ENCODE measurements around the gene DNM3. TPM values are rescaled to one million over a fixed set of nuclear protein-coding genes. Genes with fewer than 3 reads are reported as not detected.

The DNM3 gene
- total RNA-seq, 4 donors from 2014 or later = 2.7 to 4.5 (median 4.0) TPM

DNA sequence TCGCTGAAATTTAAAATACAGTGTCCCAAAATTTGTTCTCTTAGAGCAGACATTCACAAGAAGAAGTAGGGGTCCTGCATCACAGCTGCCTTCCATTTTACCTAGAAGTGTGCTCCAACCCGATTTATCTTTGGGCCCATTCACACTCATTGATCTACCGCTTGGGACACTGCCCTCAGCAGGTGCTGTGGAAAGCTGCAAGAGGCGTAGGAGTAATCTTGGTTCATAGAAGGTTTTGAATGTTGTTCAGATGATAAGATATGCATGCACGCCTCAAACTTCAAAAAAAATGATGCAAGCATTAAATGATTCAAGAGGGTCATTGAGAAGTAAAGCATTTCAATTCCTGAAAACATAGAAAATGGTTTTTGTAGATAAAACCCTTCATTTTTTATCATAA, 560.6 kb downstream of the DNM3 start:
- intact Hi-C loops (cut with DNase I; ENCODE audit: low total_unique reads) = no loop called here
- 82 to 83% methylated on average over 5 of the region's 5 CpGs for WGBS, 2 donors

DNA sequence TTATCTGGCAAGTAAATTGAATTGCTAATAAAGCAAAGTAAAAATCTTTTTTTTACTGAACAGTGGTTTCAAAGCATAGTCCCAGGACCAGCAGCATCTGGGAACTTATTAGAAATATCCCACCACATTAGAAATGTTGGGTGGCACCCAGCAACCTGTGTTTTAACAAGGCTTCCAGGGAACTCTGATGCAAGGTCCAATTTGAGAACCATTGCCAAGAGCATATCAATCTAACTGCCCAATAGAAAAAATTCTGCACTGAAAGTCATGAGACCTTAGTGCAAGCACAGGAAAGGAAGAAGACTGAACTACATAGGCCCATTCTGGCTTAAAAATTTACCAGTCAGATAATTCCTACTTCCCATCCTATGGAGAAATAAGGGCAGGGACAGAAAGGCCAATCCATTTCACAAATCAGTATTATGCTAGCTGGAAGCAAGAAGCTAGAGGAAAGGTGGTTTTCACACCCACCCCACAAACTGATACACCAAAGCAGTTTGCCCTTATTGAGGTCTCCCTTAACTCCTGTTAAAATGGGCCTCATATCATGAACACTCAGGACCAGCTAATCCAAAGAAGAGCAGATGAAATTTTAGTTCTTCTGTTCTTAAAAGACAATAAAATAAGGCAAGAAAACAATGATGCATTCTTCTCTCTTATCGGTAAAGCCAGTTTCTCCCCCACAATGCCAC, 561.7 kb downstream of the DNM3 start:
- intact Hi-C loops (cut with DNase I; ENCODE audit: low total_unique reads) = no loop called here
- no peak overlapping the region for H3K4me3 ChIP-seq (ENCODE audit: low read depth, poor library complexity, severe bottlenecking)
- no peak for TF ChIP-seq POLR2A (IDR thresholded peaks at IDR 0.05)
- TF ChIP-seq, protein P1, sequence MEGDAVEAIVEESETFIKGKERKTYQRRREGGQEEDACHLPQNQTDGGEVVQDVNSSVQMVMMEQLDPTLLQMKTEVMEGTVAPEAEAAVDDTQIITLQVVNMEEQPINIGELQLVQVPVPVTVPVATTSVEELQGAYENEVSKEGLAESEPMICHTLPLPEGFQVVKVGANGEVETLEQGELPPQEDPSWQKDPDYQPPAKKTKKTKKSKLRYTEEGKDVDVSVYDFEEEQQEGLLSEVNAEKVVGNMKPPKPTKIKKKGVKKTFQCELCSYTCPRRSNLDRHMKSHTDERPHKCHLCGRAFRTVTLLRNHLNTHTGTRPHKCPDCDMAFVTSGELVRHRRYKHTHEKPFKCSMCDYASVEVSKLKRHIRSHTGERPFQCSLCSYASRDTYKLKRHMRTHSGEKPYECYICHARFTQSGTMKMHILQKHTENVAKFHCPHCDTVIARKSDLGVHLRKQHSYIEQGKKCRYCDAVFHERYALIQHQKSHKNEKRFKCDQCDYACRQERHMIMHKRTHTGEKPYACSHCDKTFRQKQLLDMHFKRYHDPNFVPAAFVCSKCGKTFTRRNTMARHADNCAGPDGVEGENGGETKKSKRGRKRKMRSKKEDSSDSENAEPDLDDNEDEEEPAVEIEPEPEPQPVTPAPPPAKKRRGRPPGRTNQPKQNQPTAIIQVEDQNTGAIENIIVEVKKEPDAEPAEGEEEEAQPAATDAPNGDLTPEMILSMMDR (IDR thresholded peaks at IDR 0.05) = no peak
- DNase-seq (ENCODE audit: low spot score in 2 of 2) = no peak
- WGBS, 2 donors = 65 to 68% methylated on average over 1 of the region's 1 CpG

More for the DNA sequence above, 560.6 kb downstream of the DNM3 start:
- no peak overlapping the region for H3K4me3 ChIP-seq (ENCODE audit: low read depth, poor library complexity, severe bottlenecking)
- DNase-seq (ENCODE audit: low spot score in 2 of 2) = no peak
- TF ChIP-seq POLR2A (IDR thresholded peaks at IDR 0.05) = no peak
- TF ChIP-seq, protein P1 (IDR thresholded peaks at IDR 0.05) = no peak

DNA sequence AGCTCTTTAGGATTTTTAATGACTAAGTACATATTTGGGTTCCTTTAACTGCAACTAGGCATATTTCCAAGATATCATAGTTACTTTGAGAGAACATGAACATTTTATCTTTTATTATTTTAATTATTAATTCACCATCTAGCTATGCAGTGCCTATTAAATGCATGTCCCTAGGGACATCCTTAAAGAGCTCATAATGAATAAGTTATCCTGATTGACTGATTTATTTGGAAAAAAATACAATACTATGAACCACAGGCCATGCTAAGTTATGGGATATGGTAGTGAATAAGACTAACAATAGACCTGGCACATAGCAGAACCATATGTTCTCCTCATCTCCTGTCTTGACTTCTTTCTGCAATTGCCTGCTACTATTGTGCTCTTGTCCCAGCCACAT, 562.8 kb downstream of the DNM3 start:
- no peak for DNase-seq (ENCODE audit: low spot score in 2 of 2)
- TF ChIP-seq, protein P1 (IDR thresholded peaks at IDR 0.05) = no peak
- no peak for TF ChIP-seq POLR2A (IDR thresholded peaks at IDR 0.05)
- intact Hi-C loops (cut with DNase I; ENCODE audit: low total_unique reads) = no loop called here
- H3K4me3 ChIP-seq (ENCODE audit: low read depth, poor library complexity, severe bottlenecking) = no peak overlapping the region

DNA sequence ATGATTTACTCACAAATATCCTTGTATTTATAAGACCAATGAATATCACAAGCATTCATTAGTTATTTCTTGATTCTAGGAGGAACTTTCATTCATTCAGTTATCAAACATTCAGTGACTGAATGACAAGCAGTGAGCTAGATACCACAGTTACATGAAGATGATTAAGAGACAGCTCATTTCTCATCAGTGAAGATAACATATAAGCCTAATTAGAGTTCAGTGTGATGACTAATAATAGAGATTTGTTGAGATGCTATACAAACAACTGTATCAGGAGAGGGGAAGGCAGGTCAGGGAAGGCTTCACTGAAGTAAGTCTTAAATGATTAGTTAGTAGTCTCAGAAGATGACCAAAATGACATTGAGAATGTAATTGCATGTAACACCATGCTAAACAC, 564.6 kb downstream of the DNM3 start:
- intact Hi-C loops (cut with DNase I; ENCODE audit: low total_unique reads) = no loop called here
- no peak for DNase-seq (ENCODE audit: low spot score in 2 of 2)
- TF ChIP-seq, protein P1 (IDR thresholded peaks at IDR 0.05) = no peak
- TF ChIP-seq POLR2A (IDR thresholded peaks at IDR 0.05) = no peak
- H3K4me3 ChIP-seq (ENCODE audit: low read depth, poor library complexity, severe bottlenecking) = no peak overlapping the region

DNA sequence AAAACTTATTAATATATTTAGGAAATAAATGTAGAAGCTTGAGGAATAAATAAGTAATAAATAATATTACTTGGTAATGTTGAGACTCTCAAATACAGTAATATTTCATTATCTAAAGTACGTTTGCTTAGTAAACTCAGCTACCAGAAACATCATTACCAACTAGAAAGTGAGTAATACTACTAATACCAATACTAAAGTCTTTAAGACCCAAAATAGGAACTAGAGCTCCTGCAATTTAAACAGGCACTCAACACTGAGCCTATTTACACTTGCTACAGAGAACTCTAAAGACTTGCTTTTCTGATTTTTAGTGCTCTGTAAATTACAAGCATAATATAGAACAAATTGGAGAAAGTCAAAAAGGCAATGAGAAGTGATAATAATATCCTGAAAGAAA, 565.7 kb downstream of the DNM3 start:
- TF ChIP-seq POLR2A (IDR thresholded peaks at IDR 0.05) = no peak
- TF ChIP-seq, protein P1 (IDR thresholded peaks at IDR 0.05) = no peak
- intact Hi-C loops (cut with DNase I; ENCODE audit: low total_unique reads) = no loop called here
- no peak overlapping the region for H3K4me3 ChIP-seq (ENCODE audit: low read depth, poor library complexity, severe bottlenecking)
- WGBS, 2 donors = 91 to 95% methylated on average over 1 of the region's 1 CpG
- DNase-seq (ENCODE audit: low spot score in 2 of 2) = no peak

DNA sequence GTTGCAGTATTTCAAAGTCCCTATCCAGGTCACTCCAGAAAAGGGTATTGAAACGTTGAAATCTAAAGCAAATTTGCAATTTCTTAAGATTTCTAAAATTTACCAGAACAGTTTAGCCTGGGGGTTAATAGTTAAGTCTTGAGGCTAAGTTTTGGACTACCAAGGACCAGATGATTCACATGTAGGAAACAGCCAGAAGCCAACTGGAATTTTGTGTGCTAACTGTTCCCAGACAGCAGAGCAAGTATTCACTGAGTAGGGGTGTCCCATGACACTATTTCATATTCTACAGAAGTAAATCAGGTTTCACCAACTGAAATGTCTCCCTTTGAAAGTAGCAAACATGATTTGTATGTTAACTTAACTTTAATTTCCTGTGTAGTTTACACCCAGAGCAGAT, 567.7 kb downstream of the DNM3 start:
- no peak for DNase-seq (ENCODE audit: low spot score in 2 of 2)
- WGBS, 2 donors = 47 to 62% methylated on average over 1 of the region's 1 CpG
- intact Hi-C loops (cut with DNase I; ENCODE audit: low total_unique reads) = no loop called here
- TF ChIP-seq POLR2A (IDR thresholded peaks at IDR 0.05) = no peak
- TF ChIP-seq, protein P1 (IDR thresholded peaks at IDR 0.05) = no peak
- no peak overlapping the region for H3K4me3 ChIP-seq (ENCODE audit: low read depth, poor library complexity, severe bottlenecking)

Measured in lower leg skin (tissue), 4 donors.